Measurements from ENCODE around the gene SPRR2G.
"Not testable (repeated sequence)": the region's sequence is repeated elsewhere in the genome, so short reads cannot be mapped to it uniquely, and the experiment has no call there.

Gene SPRR2G

GRCh38 chr1:153112454-153112853 is 38.2 kb downstream of the SPRR2G start:
- not testable (repeated sequence) for DNase-seq

GRCh38 chr1:153100245-153100644 is 50.4 kb downstream of the SPRR2G start:
- no peak for DNase-seq

All from NCI-H2171 (cell line).